Activated T-helper 17 cell treated with anti-CD3 and anti-CD28 coated beads, Interleukin-2, amount 50 U/mL, for 72 hours (primary cell): ENCODE results near the gene POLR2M. TPM values are rescaled to one million over a fixed set of nuclear protein-coding genes. Genes with fewer than 3 reads are reported as not detected.

Experiments
- ATAC-seq: fragments of 150-1000 bp; cut with Tn5 transposase; replicated peaks from 2 replicates; pipeline ENCODE4 v1.10.0; 2021; ENCODE audit warnings: mild to moderate bottlenecking, moderate library complexity
- H3K27ac Mint-ChIP-seq: one replicate; pipeline ENCODE4 v1.8.0; 2022; ENCODE audit warnings: mixed read lengths
- H3K27me3 Mint-ChIP-seq: one replicate; pipeline ENCODE4 v1.8.0; 2022; ENCODE audit warnings: mixed read lengths
- H3K36me3 Mint-ChIP-seq: one replicate; pipeline ENCODE4 v1.8.0; 2022; ENCODE audit warnings: low read depth, mild to moderate bottlenecking, mixed read lengths
- H3K4me1 Mint-ChIP-seq: one replicate; pipeline ENCODE4 v1.8.0; 2022; ENCODE audit warnings: mixed read lengths
- H3K4me3 Mint-ChIP-seq: one replicate; pipeline ENCODE4 v1.8.0; 2022; ENCODE audit warnings: mild to moderate bottlenecking, mixed read lengths
- H3K9me3 Mint-ChIP-seq: one replicate; pipeline ENCODE4 v1.8.0; 2022; ENCODE audit warnings: mixed read lengths
- total RNA-seq, 2 donors: library from RNA; stranded (reverse); gene quantifications; one replicate each; pipeline ENCODE4 v1.2.3, GENCODE V29; 2022

POLR2M gene
- total RNA-seq, 2 donors from 2014 or later = 68.1 to 69.7 TPM

GRCh38 chr15:57740048-57740447 lies 33.5 kb downstream of the POLR2M start:
- H3K9me3 Mint-ChIP-seq = no peaks in the 10 kb centered on the region
- no peak overlapping the region for H3K4me3 Mint-ChIP-seq
- no peaks in the 10 kb centered on the region for H3K4me1 Mint-ChIP-seq
- H3K27ac Mint-ChIP-seq = no peak overlapping the region
- H3K27me3 Mint-ChIP-seq = no peaks in the 10 kb centered on the region
- H3K36me3 Mint-ChIP-seq = no peaks in the 10 kb centered on the region
- no peak for ATAC-seq

GRCh38 chr15:57741089-57741488 lies 34.6 kb downstream of the POLR2M start:
- Mint-ChIP-seq H3K4me1 (no peaks in the 10 kb centered on the region), H3K36me3 (no peaks in the 10 kb centered on the region), H3K4me3 (no peak overlapping the region), H3K27ac (no peak overlapping the region), H3K9me3 (no peaks in the 10 kb centered on the region), H3K27me3 (no peaks in the 10 kb centered on the region)
- no peak for ATAC-seq

GRCh38 chr15:57743424-57743823 lies 36.9 kb downstream of the POLR2M start:
- H3K9me3 Mint-ChIP-seq = no peaks in the 10 kb centered on the region

GRCh38 chr15:57746786-57747185 lies 40.3 kb downstream of the POLR2M start:
- H3K27ac Mint-ChIP-seq = no peak overlapping the region
- H3K4me3 Mint-ChIP-seq = no peak overlapping the region
- H3K36me3 Mint-ChIP-seq = no peaks in the 10 kb centered on the region
- H3K4me1 Mint-ChIP-seq = no peaks in the 10 kb centered on the region
- H3K9me3 Mint-ChIP-seq = no peaks in the 10 kb centered on the region
- no peak for ATAC-seq
- no peaks in the 10 kb centered on the region for H3K27me3 Mint-ChIP-seq

More at GRCh38 chr15:57743424-57743823, 36.9 kb downstream of the POLR2M start:
- H3K36me3 Mint-ChIP-seq = no peaks in the 10 kb centered on the region
- no peaks in the 10 kb centered on the region for H3K27me3 Mint-ChIP-seq
- H3K4me3 Mint-ChIP-seq = no peak overlapping the region
- no peak for ATAC-seq
- H3K4me1 Mint-ChIP-seq = no peaks in the 10 kb centered on the region
- H3K27ac Mint-ChIP-seq = no peak overlapping the region

- no peak for ATAC-seq
- H3K27ac Mint-ChIP-seq = no peak overlapping the region
Observed at GRCh38 chr15:57747206-57747896, 40.8 kb downstream of the POLR2M start.

GRCh38 chr15:57751177-57751800 lies 44.8 kb downstream of the POLR2M start:
- H3K9me3 Mint-ChIP-seq = no peaks in the 10 kb centered on the region
- H3K36me3 Mint-ChIP-seq = no peaks in the 10 kb centered on the region
- ATAC-seq = no peak
- no peak overlapping the region for H3K4me3 Mint-ChIP-seq
- H3K27ac Mint-ChIP-seq = no peak overlapping the region
- H3K4me1 Mint-ChIP-seq = no peaks in the 10 kb centered on the region
- H3K27me3 Mint-ChIP-seq = no peaks in the 10 kb centered on the region

More at GRCh38 chr15:57747206-57747896, 40.8 kb downstream of the POLR2M start:
- no peaks in the 10 kb centered on the region for H3K27me3 Mint-ChIP-seq
- H3K4me1 Mint-ChIP-seq = no peaks in the 10 kb centered on the region
- H3K9me3 Mint-ChIP-seq = no peaks in the 10 kb centered on the region
- no peaks in the 10 kb centered on the region for H3K36me3 Mint-ChIP-seq
- no peak overlapping the region for H3K4me3 Mint-ChIP-seq

GRCh38 chr15:57752436-57752835 lies 45.9 kb downstream of the POLR2M start:
- Mint-ChIP-seq H3K4me3 (no peak overlapping the region), H3K27ac (no peak overlapping the region)

GRCh38 chr15:57752840-57753239 lies 46.3 kb downstream of the POLR2M start:
- no peak overlapping the region for H3K4me3 Mint-ChIP-seq
- H3K27ac Mint-ChIP-seq = no peak overlapping the region
- no peaks in the 10 kb centered on the region for H3K9me3 Mint-ChIP-seq
- no peak for ATAC-seq
- H3K4me1 Mint-ChIP-seq = no peaks in the 10 kb centered on the region
- H3K27me3 Mint-ChIP-seq = no peaks in the 10 kb centered on the region
- H3K36me3 Mint-ChIP-seq = no peaks in the 10 kb centered on the region

More at GRCh38 chr15:57752436-57752835, 45.9 kb downstream of the POLR2M start:
- no peaks in the 10 kb centered on the region for H3K36me3 Mint-ChIP-seq
- no peaks in the 10 kb centered on the region for H3K9me3 Mint-ChIP-seq
- no peaks in the 10 kb centered on the region for H3K27me3 Mint-ChIP-seq
- no peaks in the 10 kb centered on the region for H3K4me1 Mint-ChIP-seq
- ATAC-seq = no peak

- Mint-ChIP-seq H3K36me3 (no peaks in the 10 kb centered on the region), H3K27ac (no peak overlapping the region), H3K4me1 (no peaks in the 10 kb centered on the region), H3K27me3 (no peaks in the 10 kb centered on the region), H3K9me3 (no peaks in the 10 kb centered on the region), H3K4me3 (no peak overlapping the region)
- ATAC-seq = no peak
Observed at GRCh38 chr15:57756466-57756865, 50.0 kb downstream of the POLR2M start.

GRCh38 chr15:57758560-57758959 lies 52.0 kb downstream of the POLR2M start:
- H3K27ac Mint-ChIP-seq = no peak overlapping the region
- H3K4me1 Mint-ChIP-seq = no peaks in the 10 kb centered on the region
- no peak overlapping the region for H3K4me3 Mint-ChIP-seq
- H3K27me3 Mint-ChIP-seq = no peaks in the 10 kb centered on the region
- no peak for ATAC-seq
- H3K9me3 Mint-ChIP-seq = no peaks in the 10 kb centered on the region
- no peaks in the 10 kb centered on the region for H3K36me3 Mint-ChIP-seq

GRCh38 chr15:57761562-57761961 lies 55.0 kb downstream of the POLR2M start:
- Mint-ChIP-seq H3K27ac (no peak overlapping the region), H3K9me3 (no peaks in the 10 kb centered on the region), H3K4me3 (no peak overlapping the region), H3K27me3 (no peaks in the 10 kb centered on the region), H3K36me3 (no peaks in the 10 kb centered on the region), H3K4me1 (no peaks in the 10 kb centered on the region)
- no peak for ATAC-seq

- ATAC-seq = no peak
- Mint-ChIP-seq H3K27me3 (no peaks in the 10 kb centered on the region), H3K9me3 (no peaks in the 10 kb centered on the region), H3K27ac (no peak overlapping the region), H3K36me3 (no peaks in the 10 kb centered on the region), H3K4me1 (no peaks in the 10 kb centered on the region), H3K4me3 (no peak overlapping the region)
Observed at GRCh38 chr15:57762302-57762701, 55.8 kb downstream of the POLR2M start.

- H3K4me1 Mint-ChIP-seq = no peaks in the 10 kb centered on the region
- ATAC-seq = no peak
- H3K27me3 Mint-ChIP-seq = no peaks in the 10 kb centered on the region
- no peaks in the 10 kb centered on the region for H3K36me3 Mint-ChIP-seq
- H3K27ac Mint-ChIP-seq = no peak overlapping the region
- no peaks in the 10 kb centered on the region for H3K9me3 Mint-ChIP-seq
- H3K4me3 Mint-ChIP-seq = no peak overlapping the region
Observed at GRCh38 chr15:57763176-57763964, 56.9 kb downstream of the POLR2M start.
